ENCODE measurements around the gene FAAP20.

The FAAP20 gene

DNA sequence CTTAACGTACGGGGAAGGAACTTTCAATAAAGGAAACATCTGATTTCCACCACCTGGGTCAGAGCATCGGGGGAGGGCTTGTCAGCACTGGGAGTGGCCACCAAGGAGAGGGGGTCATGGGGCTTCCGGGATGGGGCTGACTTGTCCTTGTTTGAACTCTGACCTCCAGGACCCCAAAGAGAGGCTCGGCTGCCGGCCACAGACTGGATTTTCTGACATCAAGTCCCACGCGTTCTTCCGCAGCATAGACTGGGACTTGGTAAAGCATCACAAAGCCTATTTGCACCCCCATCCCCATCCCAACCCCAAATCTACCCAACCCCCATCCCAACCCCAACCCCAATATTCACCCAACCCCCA is 19.5 kb downstream of the FAAP20 start:
- Histone ChIP-seq H3K4me1 (peaks cover 15% of the 10 kb centered on the region), H4K20me1 (peaks cover 91% of the 10 kb centered on the region), H3K27me3 (no peaks in the 10 kb centered on the region), H3K9me3 (no peaks in the 10 kb centered on the region), H3K36me3 (peaks cover 94% of the 10 kb centered on the region), H3K4me3 (no peak overlapping the region), H3K27ac (peak overlapping the region; percentile 18; the same call in 1 of the 2 replicates), H3K4me2 (peak overlapping the region; percentile 59), H3K9ac (no peak overlapping the region)
- no peak for TF ChIP-seq Cebpa-rat (IDR thresholded peaks at IDR 0.05)

DNA sequence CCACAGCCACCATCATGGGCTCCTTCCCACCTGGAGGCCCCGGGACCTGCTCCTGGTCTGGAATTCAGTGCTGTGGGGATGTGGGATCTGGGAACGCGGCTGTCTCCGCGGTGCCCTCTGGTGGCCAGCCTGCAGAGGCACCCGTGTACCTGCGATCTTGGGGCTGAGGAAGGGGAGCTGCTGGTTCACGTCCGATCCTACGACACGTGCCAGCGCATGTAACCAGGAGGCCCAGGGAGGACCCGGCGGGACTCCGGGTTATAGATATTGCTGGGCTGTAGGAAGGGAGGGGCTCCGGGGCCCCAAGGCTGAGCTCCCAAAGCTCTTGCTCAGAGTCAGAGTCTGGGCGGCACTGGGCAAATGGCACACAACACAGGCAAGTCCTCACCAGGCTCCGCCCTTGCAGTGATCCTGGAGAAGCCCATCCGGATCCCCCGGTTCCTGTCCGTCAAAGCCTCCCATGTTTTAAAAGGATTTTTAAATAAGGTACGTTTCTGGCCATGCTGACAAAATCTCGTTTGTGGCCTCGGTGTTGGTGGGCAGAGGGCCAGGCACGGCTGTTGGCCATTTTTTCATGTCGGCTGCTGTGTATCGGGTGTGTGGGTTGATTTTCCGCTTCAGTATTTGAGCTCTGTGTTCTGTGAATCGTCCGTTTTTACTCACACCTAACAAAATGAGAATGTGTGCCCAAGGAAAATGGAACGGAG is 20.1 kb downstream of the FAAP20 start:
- Histone ChIP-seq H4K20me1 (peaks cover 88% of the 10 kb centered on the region), H3K9ac (no peak overlapping the region), H3K36me3 (peaks cover 92% of the 10 kb centered on the region), H3K9me3 (no peaks in the 10 kb centered on the region), H3K4me2 (peak overlapping the region; percentile 59), H3K4me1 (peaks cover 15% of the 10 kb centered on the region), H3K4me3 (no peak overlapping the region), H3K27ac (peak overlapping the region; percentile 18; the same call in 1 of the 2 replicates), H3K27me3 (no peaks in the 10 kb centered on the region)
- no peak for TF ChIP-seq Cebpa-rat (IDR thresholded peaks at IDR 0.05)

DNA sequence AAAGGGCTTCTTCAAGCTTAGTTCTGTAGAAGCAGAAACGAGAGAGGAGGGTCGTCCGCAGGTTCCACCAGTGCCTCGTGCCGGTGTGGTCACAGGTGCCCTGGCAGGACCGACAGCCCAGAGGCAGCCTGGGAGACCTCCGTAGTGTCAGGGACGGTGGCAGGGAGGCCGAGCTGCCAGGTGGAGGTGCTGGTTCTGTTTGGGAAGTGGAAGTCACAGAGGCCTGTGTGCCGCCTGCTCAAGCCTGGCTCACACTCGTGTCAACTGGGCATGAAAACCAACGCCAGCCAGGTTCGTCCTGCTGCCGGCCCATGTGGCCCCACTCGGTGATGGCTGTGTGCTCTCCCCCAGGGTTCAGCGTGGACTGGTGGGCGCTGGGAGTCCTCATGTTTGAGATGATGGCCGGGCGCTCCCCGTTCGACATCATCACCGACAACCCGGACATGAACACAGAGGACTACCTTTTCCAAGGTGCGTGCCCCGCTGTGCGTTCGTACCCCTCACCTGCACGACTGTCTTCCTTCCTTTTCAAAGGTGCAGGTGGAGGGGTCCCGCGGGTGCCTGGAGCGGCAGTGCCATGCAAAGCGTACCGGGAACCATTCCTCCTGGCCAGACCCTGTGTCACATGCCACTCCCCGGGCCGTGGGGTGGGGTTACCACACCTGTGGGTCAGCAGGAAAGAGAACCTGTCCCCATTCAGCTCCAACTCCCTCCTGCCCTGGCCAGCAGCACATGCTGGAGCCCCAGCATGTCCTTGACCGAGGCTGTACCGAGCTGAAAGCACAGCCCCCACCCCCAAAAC is 20.8 kb downstream of the FAAP20 start:
- Histone ChIP-seq H3K4me1 (peaks cover 15% of the 10 kb centered on the region), H3K9ac (no peak overlapping the region), H4K20me1 (peaks cover 86% of the 10 kb centered on the region), H3K36me3 (peaks cover 92% of the 10 kb centered on the region), H3K27ac (no peak overlapping the region), H3K9me3 (no peaks in the 10 kb centered on the region), H3K4me3 (no peak overlapping the region), H3K27me3 (no peaks in the 10 kb centered on the region), H3K4me2 (peak overlapping the region; percentile 59)
- TF ChIP-seq Cebpa-rat (IDR thresholded peaks at IDR 0.05), result no peak

DNA sequence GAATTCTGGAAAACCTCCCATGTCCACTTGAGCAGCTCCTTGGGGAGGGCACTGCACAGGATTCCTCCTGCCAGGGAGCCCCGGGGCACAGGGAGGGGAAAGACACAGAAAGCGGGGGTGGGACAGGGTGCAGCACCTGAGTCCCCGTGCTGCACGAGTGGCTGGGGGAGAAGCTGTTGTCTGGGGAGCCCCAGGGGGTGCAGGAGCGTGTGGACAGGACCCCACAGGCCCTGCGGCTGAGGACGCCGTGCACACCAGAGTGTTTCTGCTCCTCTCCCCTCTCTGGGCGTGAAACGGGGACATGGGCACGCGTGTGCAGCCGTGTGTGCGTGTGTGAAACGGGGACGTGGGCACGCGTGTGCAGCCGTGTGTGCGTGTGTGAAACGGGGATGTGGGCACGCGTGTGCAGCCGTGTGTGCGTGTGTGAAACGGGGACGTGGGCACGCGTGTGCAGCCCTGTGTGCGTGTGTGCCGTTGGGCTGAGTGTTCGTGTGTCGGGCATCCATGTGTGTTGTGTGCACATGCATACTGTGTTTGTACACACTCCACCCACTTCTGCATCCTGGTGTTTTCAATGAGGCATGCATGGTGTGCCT is 21.9 kb downstream of the FAAP20 start:
- Histone ChIP-seq H3K9ac (no peak overlapping the region), H3K9me3 (no peaks in the 10 kb centered on the region), H3K27ac (no peak overlapping the region), H3K4me3 (no peak overlapping the region), H3K36me3 (peaks cover 92% of the 10 kb centered on the region), H4K20me1 (peaks cover 86% of the 10 kb centered on the region), H3K4me2 (no peak overlapping the region), H3K27me3 (no peaks in the 10 kb centered on the region), H3K4me1 (peaks cover 15% of the 10 kb centered on the region)
- TF ChIP-seq Cebpa-rat (IDR thresholded peaks at IDR 0.05), result no peak

DNA sequence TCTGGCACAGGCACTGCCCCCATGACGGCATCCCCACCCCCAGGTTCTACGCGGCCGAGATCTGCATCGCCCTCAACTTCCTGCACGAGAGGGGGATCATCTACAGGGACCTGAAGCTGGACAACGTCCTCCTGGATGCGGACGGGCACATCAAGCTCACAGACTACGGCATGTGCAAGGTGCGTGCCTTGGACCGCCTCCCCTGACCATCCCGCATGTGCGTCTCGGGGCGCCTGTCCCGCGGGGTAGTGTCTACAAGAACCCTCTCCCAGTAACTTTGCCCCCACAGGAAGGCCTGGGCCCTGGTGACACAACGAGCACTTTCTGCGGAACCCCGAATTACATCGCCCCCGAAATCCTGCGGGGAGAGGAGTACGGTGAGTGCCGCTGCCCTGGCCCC is 22.6 kb downstream of the FAAP20 start:
- Histone ChIP-seq H3K27me3 (no peaks in the 10 kb centered on the region), H3K36me3 (peaks cover 90% of the 10 kb centered on the region), H3K9me3 (no peaks in the 10 kb centered on the region), H4K20me1 (peaks cover 86% of the 10 kb centered on the region), H3K4me2 (no peak overlapping the region), H3K4me1 (peaks cover 20% of the 10 kb centered on the region), H3K27ac (no peak overlapping the region), H3K9ac (no peak overlapping the region), H3K4me3 (no peak overlapping the region)
- no peak for TF ChIP-seq Cebpa-rat (IDR thresholded peaks at IDR 0.05)

DNA sequence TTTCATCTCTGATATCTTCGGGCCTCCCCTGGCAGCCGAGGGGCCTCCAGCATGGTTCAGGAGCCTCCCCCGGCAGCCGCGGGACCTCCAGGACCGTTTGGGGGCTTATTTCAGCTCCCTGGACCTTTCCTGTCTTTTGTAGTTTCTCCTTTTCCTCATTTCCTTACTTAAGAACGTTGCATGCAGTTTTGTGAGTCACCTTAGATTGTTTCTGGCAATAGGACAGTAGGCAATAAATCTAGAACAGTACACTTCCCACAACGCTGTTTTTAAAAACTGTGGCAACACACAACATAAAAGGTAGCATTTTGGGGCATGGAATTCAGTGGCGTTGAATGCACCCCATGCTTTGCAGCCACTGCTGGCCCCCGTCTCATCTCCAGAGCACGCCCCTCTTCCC is 24.4 kb downstream of the FAAP20 start:
- H3K9ac ChIP-seq, result no peak overlapping the region
- TF ChIP-seq Cebpa-rat (IDR thresholded peaks at IDR 0.05), result no peak
- H3K27ac ChIP-seq, result no peak overlapping the region
- peaks cover 91% of the 10 kb centered on the region for H3K36me3 ChIP-seq
- H3K4me1 ChIP-seq, result peaks cover 28% of the 10 kb centered on the region
- H4K20me1 ChIP-seq, result peaks cover 89% of the 10 kb centered on the region
- no peak overlapping the region for H3K4me2 ChIP-seq
- H3K9me3 ChIP-seq, result no peaks in the 10 kb centered on the region
- H3K27me3 ChIP-seq, result no peaks in the 10 kb centered on the region
- H3K4me3 ChIP-seq, result no peak overlapping the region

DNA sequence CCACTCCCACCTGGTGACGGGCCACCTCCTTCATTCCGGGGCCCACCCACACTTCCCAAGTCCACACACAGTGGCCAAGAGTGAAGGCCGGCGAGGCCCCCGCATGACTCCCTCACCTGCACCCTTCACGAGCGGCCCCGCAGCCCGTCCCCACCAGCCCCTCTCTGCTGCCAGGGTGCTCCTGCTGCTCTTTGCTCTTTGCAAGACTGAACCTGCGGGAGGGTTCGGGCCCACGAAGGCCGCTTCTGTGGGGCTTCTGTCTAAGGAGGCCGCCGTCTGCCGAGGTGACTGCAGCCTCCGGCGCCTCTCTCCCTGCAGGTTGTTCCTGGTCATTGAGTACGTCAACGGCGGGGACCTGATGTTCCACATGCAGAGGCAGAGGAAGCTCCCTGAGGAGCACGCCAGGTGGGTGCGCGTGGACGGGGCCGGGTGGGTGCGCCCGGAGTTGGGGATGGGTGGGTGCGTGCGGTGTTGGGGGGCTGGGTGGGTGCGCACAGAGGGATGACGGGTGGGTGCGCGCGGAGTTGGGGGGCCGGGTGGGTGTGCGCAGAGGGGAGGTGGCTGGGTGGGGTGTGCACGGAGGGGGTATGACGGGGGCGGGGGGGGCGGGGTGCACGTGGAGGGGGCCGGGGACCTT is 25.3 kb downstream of the FAAP20 start:
- no peak overlapping the region for H3K4me2 ChIP-seq
- peaks cover 20% of the 10 kb centered on the region for H3K4me1 ChIP-seq
- H3K4me3 ChIP-seq, result no peak overlapping the region
- no peak for TF ChIP-seq Cebpa-rat (IDR thresholded peaks at IDR 0.05)
- no peaks in the 10 kb centered on the region for H3K9me3 ChIP-seq
- no peaks in the 10 kb centered on the region for H3K27me3 ChIP-seq
- H3K27ac ChIP-seq, result no peak overlapping the region
- H3K9ac ChIP-seq, result no peak overlapping the region
- H3K36me3 ChIP-seq, result peaks cover 93% of the 10 kb centered on the region
- H4K20me1 ChIP-seq, result peaks cover 92% of the 10 kb centered on the region

DNA sequence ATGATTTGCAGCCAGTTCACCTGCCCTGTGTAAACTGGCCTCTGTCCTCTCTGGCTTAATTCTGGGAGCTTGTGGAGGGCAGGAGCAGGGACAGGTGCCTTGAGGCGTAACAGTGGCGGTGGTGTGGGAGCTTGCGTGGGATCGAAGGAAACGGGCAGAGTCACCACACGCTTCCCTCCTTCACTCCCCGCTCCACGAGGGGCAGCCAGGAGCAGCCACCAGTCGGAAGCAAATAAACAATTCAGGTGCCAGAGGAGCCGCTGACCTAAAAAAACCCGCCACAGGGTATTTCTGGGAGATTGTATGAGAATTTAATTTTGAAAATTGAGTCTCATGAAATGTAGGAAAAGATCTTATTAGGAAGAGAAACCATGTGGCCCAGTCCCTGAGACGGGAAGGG is 26.0 kb downstream of the FAAP20 start:
- TF ChIP-seq Cebpa-rat (IDR thresholded peaks at IDR 0.05), result no peak
- H3K9me3 ChIP-seq, result no peaks in the 10 kb centered on the region
- no peaks in the 10 kb centered on the region for H3K27me3 ChIP-seq
- no peak overlapping the region for H3K4me3 ChIP-seq
- H3K4me1 ChIP-seq, result peaks cover 13% of the 10 kb centered on the region
- H3K4me2 ChIP-seq, result no peak overlapping the region
- H3K36me3 ChIP-seq, result peaks cover 93% of the 10 kb centered on the region
- peaks cover 92% of the 10 kb centered on the region for H4K20me1 ChIP-seq
- no peak overlapping the region for H3K9ac ChIP-seq
- H3K27ac ChIP-seq, result no peak overlapping the region

DNA sequence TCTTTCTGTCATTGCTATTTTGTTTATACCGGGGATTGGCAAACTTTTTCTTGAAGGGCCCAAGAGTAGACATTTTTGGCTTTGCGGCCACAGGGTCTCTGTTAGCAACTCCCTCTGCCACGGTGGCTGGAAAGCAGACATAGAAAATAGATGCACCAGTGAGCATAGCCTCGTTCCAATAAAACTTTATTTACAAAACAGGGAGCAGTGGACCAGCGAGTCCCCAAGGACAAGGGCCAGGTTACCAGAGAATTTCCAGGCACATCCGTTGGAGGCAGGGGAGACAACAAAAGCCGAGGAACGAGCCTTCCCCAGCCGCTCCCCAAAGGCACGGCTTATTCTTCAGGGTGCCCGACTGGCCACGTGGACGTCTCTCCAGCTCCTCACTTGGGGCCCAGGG is 26.5 kb downstream of the FAAP20 start:
- no peak overlapping the region for H3K27ac ChIP-seq
- no peak for TF ChIP-seq Cebpa-rat (IDR thresholded peaks at IDR 0.05)
- no peaks in the 10 kb centered on the region for H3K27me3 ChIP-seq
- no peak overlapping the region for H3K9ac ChIP-seq
- H3K36me3 ChIP-seq, result peaks cover 93% of the 10 kb centered on the region
- H3K9me3 ChIP-seq, result no peaks in the 10 kb centered on the region
- H4K20me1 ChIP-seq, result peaks cover 92% of the 10 kb centered on the region
- peaks cover 13% of the 10 kb centered on the region; the same call in 1 of the 2 replicates for H3K4me1 ChIP-seq
- no peak overlapping the region for H3K4me3 ChIP-seq
- H3K4me2 ChIP-seq, result no peak overlapping the region
